Head of caudate nucleus (tissue), 42 donors: ENCODE measurements around the gene LRFN2.

ENCODE experiments used
- DNase-seq, 42 donors: peaks; one replicate each; pipeline versions ENCODE4 v3.0.0 to v3.0.0-alpha.2; 2020 to 2021; ENCODE audit warnings: mixed read lengths in 7 of 42
- intact Hi-C: fragments of 100-400 bp; cut with DNase I; formaldehyde crosslinking; loops from one replicate; pipeline ENCODE4 v1.15.0; 2022

LRFN2 gene

DNA sequence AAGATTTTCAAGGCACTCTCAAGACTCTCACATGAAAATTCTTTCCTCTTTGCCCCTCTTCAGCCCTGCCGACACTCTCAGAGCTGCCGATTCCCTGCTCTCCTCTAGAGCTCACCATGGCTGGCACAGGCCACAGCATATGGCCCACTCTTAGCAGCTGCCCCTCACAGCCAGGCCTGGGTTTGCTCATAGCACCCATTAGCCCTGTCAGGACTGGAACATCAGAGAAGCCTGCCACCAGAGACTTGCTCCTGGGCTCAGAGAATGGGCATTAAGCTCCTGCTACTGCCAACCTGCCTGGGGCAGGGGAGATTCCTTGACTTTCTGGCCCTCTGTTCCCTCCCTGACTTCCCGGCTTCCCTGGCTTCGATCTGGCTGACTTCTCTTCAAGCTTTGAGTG lies 96.7 kb downstream of the LRFN2 start:
- DNase-seq: no peak
- intact Hi-C loops: no loop called here

DNA sequence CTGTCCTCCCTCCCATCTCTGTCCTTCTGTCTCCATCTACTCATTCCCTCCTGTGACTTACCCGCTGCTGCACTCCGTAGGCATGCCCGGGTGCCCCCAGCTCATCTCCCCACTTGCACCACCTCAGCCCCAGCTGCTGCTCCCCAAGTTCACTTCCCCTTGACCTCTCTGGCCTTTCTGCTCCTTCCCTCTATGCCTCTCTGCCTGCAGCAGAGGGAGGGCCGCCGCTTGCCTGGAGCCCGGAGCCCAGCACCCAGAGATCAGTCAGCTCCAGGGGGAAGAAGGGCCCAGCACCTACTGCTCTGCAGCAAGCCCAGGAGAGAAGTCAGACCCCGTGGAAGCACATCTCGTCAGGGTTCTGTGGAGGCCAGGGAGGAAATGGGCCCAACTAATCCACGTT lies 97.4 kb downstream of the LRFN2 start:
- intact Hi-C loops: no loop called here
- DNase-seq: no peak

DNA sequence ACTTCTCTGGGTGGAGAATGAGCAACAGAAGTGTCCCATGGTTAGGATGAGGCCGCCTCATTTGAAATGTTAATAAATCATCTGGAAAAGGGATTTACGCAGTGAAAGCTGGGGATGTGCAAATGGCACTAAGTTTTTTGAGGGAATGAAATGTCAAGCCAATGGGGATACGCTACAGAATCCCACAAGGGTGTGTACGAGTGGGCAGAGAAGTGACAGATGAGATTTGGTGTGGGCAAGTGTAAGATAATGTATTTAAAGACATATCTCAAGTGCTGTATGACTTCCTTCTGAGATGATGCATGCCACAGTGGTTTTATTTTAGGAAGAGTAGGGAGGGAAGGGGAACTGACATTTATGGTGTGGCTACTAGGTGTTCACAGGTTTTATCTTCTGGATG lies 100.6 kb downstream of the LRFN2 start:
- peak in 24 of 42 donors; percentile 26 to 86 (median 55) for DNase-seq
- intact Hi-C loops: no loop called here

DNA sequence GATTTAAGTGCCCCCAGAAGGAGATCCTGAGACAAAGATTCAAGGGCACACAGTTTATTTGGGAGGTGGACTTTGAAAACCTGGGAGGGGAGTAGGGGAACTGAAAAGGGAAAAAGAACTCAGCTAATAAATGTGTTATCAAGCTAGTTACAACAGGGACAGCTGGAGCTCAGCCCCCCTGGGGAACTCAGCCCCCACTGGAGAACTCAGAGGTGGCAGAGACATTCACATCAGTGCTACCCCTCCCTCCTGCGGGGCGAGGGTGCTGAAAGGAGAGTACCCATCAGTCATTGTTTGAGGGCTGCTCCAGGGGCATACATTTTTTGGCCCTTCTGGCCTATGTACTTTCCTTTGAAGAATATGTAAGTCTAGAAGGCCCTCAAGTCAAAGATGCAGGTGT lies 101.4 kb downstream of the LRFN2 start:
- intact Hi-C loops: no loop called here
- no peak for DNase-seq

DNA sequence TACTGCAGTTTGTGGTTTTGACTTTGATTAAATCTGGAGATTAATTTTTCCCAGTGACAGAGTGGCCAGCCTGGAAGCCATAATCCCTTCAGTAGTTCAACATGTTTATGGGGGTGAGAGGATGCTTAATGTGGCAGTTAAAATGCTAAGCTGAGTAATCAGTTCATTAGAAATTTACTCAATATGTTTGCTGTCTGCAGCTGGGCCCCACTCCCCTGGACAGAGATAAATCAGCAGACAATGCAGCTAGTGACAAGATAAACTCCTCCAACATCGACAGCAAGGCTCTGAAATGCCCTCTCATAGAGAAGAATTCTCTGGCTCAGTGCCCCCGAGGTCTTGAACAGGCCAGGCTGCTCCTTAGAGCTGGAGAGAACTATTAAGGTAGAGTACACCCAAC lies 101.9 kb downstream of the LRFN2 start:
- intact Hi-C loops: no loop called here
- DNase-seq: no peak

DNA sequence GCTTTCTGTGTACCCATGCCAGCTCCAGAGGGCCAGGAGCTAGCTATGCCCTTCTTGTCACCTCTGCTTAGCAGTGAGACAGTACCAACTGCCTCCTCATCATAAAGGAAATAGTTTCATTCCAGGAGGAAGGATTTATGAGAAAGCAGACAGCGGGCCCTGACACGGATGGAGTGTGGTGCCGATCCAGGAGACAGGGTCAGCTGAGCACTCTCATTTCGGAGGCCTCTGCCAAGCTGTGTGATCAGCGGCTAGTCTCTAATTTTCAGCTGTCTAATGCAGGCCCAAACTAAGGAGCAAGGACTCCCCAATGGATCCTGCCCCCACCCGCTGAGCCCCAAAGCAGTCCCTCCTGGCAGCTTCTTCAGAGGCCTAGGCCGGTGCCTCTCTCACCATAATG lies 103.1 kb downstream of the LRFN2 start:
- DNase-seq: no peak
- intact Hi-C loops: no loop called here

DNA sequence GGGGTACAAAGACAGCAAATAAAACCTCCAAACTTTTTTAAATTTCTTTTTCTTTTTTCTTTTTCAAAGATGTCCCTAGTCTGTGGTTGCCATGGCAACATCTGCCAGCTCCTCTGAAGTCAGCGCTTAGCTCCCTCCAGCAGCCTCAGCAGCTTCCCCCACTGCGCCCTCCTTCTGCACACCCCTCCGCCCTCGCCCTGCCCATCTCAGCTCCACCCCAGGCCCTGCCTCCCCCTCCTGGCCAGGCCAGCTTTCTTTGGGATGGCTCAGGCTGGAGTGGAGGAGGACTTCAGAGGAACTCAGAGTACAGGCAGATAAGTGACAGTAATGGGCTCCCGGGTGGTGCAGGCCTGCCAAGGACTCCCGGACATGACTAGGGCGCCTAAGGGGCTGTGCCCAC lies 104.6 kb downstream of the LRFN2 start:
- intact Hi-C loops: no loop called here
- DNase-seq: peak; percentile 47 to 95 (median 80)

DNA sequence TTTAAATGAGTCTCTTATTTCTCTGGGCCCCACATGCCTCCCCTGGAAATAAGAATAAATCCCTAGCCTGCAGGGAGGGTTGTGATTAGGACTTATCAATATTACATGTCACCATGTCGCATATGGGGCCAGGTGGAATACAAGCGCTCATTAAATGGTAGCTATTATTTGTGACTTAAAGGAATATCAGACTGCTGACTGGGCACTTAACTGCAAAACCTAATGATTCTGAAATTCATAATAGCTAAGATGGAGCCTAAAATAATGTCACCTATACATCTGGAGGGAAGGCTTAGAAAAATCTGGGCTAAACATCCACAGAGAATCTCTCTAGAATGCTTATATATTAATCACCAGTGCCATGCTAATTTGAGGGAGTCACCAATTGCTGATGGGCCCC lies 106.5 kb downstream of the LRFN2 start:
- no peak for DNase-seq
- intact Hi-C loops: no loop called here

DNA sequence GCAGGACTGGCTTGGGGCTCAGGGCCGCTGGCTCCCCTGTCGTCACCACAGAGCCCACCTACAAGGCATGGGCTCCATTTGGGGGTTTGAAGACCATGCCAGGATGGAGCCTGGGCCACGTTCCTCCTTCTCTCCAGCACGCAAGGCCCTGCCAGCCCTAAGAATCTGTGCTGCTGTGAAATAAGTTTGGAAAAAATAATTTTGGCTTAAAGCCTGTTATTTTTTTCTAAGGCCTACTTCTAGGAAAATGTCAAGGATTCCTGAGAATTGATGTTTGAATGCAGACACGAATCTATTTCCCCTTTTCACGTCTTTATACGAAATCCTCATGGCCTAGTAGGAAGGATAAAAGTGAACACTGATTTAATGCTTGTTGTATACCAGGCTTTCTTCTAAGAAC lies 107.5 kb downstream of the LRFN2 start:
- intact Hi-C loops: no loop called here
- no peak for DNase-seq

DNA sequence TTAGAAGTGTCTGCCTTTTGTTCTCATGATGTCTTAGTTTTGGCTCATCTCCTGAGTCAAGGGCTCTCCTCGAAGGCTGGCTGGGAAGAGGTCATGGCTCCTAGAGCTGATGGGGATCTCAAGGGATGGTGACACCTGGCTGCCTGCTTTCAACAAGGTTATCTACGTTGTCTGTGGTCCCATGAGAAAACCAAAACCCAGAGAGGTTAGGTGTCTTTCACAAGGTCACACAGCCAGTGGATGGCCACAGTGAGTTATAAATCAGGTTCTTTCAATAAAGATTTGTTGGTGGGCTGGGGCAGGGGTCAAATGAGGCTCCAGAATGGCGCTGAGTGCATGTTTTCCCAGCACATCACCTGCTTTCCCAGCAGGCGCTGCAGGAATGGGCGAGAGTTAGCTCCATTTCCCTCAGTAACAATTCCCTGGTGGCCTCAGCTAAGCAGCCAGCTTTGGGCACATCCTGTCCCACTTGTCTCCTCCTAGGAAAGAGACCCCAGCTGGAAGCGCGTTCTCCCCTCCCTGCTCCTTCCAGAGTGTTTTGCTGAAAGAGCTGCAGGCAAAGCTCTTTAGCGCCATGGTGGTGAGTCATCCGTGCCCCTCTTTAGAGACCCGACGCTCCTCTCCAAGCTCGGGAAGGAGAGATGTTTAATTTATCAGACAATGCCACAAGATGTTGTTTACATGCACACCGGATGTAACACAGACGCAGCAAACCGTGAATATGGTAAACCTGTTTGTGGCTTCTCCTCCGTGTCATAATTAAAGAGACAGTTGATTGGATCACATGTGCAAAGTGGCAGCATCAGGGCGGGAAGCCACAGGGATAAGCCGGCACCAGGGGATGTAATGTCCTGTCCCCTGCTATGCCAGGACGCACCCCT lies 109.7 kb downstream of the LRFN2 start:
- intact Hi-C loops: no loop called here
- peak in 21 of 42 donors; percentile 18 to 71 (median 28) for DNase-seq

DNA sequence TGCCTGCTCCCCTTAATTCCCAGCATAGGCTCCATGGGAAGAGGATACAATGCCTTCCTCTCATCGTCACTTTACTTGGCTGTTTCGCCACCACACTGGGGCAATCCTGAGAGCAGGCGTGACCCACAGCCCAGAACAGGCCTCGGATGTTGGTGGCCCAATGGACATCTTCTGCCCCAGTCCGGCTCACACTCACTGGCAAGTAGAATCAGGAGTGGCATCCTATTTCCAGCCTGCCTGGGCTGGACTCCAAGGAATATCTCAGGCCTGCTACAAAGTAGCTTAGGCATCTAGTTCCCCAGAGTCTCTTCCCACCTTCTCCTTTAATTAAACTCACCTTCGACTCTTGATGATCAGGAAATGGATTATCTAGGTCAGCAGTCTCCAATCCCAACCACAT lies 110.5 kb downstream of the LRFN2 start:
- intact Hi-C loops: no loop called here
- DNase-seq: no peak

DNA sequence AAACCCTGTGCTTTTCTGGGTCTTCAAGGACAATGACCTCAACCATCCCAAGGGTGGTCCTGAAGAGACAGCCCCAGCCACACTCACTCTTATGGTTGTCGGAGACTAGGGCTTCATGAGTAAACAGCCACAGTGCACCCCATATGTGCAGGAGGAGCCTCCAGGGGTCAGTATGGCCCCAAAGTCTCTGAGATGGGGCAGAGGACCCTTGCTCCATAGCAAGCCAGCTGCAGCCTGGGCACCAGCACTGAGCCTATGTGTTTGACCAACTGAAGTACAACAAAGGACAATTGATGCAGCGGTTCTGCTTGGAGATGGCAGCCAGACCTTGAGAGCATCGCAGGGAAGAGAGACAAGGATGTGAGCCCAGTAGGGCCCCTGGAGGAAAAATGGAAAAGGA lies 112.2 kb downstream of the LRFN2 start:
- intact Hi-C loops: no loop called here
- DNase-seq: peak in 14 of 42 donors; percentile 7 to 59 (median 34)

DNA sequence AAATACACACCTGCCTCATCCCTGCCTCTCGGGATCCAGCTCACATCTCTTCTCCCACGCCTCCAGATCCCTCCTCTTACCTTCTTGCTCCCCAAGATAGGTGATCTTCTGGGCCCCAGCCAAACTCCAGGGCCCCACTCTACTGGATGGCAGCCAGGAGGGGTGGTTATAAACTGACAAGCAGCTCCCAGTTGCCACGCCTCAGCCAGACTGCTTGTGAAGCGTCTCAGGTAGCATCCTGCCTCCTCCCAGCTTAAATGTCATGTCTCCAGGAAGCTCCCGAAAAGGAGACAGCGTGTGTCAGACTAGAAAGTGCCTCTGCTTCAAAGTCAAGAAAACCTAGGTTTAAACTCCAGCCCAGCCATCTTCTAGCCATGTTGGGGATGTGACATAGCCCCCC lies 114.1 kb downstream of the LRFN2 start:
- peak in 25 of 42 donors; percentile 7 to 75 (median 36) for DNase-seq
- intact Hi-C loops: no loop called here

DNA sequence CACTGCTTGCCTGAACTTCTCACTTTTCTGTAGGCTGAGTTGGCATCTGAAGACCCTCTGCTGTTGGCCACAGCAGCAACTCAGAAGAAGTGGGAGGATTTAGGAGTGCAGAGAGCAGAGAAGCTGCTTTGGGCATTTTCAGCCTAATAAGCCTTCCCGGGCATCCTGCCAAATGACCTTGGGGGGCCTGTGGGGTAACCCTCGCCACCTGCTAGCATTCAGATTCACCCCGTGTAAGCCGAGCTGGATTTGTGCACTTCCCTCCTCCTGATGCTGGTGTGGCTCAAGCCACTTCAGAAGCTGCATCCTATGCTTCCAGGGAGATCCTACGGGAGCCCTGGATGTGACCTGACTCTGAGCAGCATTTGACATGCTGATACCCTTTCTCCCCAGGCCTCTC lies 114.8 kb downstream of the LRFN2 start:
- intact Hi-C loops: no loop called here
- no peak for DNase-seq

DNA sequence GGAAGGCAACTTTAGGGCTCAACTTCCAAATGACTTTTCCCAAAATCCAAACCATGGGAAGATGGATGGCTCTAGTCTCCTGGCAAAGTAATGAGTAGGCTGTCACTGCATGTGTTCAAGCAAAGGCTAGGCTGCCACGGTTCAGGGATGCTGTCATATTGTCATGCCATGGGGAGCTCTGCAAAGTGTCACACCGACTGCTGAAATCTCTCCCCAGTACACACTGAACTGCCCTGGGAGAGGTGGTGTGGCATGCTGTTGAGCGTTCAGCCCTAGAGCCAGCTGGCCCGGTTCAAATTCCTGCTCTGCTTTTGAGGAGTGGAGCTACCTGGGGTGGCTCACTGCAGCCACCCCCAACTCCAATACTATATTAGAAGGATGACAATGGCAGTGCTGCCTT lies 115.9 kb downstream of the LRFN2 start:
- intact Hi-C loops: no loop called here
- DNase-seq: no peak

DNA sequence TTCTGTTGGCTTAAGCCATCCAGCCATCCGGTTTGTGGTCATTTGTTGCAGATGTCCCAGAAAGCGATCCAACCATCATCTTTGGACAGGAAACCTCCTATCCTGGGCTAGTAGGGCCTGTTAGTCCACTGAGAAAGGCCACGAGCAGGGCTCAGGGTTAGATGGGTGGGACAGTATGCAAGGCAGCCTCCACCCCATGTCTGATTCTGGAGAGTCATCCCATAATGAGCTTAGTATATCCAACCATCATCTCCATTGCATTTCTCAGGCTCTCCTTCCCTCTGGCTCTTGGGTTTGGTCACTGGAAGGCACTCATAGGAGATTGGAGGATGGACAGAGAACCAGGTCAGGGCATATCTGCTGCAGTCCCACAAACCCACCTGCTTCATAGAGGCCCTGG lies 117.8 kb downstream of the LRFN2 start:
- intact Hi-C loops: no loop called here
- no peak for DNase-seq

DNA sequence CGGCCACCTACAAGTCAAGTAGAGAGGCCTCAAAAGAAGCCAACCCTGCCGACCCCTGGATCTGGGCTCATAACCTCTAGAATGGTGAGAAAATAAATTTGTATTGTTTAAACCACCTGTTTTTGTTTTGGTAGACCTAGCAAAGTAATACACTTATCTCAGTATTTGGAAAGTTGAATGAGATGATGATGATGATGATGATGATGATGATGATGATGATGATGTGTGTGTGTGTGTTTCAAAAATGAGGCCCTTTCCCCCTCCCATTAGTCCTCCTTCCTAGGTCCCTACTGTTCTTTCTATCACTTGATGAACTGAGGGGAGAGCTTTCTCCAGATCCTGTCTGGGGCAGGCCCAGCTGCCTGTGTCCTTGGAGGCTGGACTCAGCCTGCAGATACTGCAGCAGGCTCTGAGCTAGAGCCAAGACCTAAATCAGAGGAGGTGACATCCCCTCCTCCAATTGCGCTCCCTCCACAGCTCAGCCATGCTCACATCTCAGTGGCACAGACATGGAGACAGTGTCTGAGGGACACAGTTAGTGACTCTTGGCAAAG lies 120.1 kb downstream of the LRFN2 start:
- intact Hi-C loops: no loop called here
- no peak for DNase-seq

DNA sequence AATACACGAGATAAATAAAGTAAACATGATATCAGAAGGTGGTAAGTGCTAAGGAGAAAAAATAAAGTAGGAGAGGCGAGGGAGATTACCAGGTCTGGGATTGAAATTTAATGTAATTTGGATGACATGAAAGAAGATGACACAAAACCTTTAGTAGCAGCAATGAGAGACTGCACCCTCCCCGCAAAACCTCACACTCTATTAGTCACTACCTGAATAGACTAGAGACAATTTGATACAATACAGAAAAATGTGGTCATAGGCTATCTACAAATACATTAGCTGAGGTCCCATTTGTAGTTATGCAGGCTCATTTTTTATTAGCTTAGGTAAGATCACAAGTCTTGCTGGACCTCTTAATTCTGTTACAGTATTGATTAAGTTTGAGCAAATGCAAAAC lies 125.5 kb downstream of the LRFN2 start:
- intact Hi-C loops: no loop called here
- no peak for DNase-seq

DNA sequence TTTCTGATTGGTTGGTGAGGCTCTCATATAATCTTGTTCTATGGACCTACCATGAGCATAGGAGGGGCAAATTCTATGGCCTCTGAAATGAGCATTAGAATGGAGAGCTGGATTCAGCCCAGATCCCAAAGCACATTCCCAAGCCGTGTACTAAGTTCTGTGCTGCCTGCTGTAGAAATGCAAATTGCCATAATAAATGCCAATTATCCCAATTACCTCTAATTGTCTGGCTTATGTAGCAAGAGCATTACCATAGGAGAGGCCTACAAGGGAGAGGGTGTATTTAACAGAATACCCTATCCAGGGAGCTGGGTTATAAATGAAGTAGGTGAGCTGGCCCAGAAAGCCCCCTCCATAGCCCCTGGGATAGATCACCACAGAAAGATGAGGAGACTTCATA lies 126.8 kb downstream of the LRFN2 start:
- intact Hi-C loops: no loop called here

DNA sequence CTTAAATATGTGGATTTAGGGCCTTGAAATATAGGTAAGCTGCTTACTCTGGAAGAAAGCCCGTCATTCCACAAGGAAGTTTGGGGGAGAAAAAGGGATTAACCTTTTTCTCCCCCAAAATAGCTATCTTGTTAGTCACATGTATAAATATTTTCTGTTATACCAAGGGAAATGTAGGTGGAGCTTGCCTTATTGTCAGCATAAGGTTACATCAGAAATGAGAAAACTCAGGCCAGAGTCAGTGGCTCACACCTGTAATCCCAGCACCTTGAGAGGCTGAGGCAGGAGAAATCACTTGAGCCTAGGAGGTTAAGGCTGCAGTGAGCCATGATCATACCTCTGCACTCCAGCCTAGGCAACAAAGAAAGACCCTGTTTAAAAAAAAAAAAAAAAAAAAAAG lies 129.9 kb downstream of the LRFN2 start:
- no peak for DNase-seq
- intact Hi-C loops: no loop called here

More for the DNA sequence above, 126.8 kb downstream of the LRFN2 start:
- DNase-seq: no peak

DNA sequence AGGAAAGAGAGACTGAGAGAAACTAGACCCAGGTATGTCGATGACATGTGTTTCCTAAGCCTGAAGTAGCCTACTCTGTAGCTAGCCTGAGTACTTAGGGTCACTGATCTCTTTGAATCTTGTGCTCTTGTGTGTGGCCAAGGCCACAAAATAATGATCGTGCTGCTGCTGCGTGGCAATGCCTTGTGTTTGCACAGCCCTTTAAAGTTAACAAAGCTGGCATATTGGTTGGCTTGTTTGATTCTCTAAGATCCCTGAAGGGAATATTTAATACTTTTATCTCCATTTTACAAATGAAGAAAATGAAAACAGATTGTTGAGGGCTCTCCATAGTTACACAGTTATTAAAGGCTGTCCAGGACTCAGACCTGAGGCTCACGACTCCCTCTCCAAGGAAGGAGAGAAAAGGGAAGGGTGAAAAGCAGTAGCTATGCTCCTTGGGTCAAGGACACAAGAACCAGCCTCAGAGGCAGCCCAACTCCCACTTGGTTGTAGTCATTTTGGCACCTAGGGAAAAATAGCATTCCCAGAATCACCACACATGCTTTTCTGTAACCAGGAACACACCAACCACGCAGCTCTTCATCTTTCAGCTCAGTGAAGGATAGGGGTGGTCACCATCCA lies 130.7 kb downstream of the LRFN2 start:
- intact Hi-C loops: no loop called here
- DNase-seq: no peak
